SK-N-MC (cell line): Measurements from ENCODE around the gene SAPCD2.

ENCODE experiments used
- EZH2 ChIP-seq: fragments of 200-600 bp; sonication (generic); IDR thresholded peaks from one replicate; pipeline ENCODE4 v1.6.1; 2017; ENCODE audit warnings: antibody characterized with exemption
- POLR2AphosphoS5 ChIP-seq: IDR thresholded peaks from 2 replicates; pipeline ENCODE4 v1.6.1; 2012; ENCODE audit warnings: mild to moderate bottlenecking, low read depth, low read length, borderline replicate concordance

DNA sequence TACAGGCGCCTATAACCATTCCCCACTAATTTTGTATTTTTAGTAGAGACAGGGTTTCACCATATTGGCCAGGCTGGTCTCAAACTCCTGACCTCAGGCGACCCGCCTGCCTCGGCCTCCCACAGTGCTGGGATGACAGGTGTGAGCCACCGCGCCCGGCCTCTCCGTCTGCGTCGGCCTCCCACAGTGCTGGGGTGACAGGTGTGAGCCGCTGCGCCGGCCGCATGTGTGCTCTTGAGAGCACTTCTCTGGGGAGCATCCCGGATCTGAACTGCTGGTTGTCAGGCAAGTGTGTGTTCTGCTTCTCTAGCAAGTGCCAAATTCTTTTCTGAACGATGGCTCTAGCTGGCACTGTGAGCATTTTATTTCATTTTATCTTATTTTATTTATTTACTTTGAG is 12.8 kb downstream of the SAPCD2 start:
- TF ChIP-seq EZH2 (no peak), POLR2AphosphoS5 (no peak)
